Measurements from ENCODE around the gene LRRC1. TPM values are rescaled to one million over a fixed set of nuclear protein-coding genes. Genes with fewer than 3 reads are reported as not detected.

The LRRC1 gene
- total RNA-seq, 1 experiment from 2014 or later: 10.3 TPM

DNA sequence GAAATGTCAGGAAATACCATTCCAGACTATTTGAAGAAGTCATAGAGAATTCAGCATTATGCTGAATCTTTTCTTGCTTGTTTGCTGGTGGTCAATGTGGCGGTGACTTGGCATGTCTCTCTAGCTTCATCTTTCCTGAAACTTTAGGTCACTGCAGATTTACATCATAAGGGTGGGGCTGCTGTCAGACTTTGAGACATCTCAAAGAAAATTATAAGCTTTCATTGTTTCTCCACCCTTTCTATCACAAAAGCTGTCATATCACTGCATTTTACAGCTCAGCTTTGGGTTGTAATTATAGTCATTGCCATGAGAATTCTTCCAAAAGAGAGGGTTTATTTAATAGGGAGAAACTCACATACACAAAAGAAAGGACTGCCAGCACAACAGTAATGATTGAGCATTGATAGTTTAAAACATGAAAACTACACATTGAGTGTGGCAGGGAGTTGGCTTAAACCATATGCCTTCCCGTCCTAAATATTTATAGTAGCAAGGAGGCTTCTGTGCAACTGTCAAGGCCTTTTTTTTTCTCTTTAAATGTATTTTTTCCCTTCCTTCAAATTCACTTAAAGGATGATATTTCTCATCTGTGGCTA, 44.7 kb upstream of the LRRC1 start:
- no peak overlapping the region for H3K27ac Mint-ChIP-seq
- no peaks in the 10 kb centered on the region for H3K36me3 Mint-ChIP-seq (ENCODE audit: insufficient read depth in 1 of 3, low read depth in 3 of 3)
- Histone ChIP-seq H2BK12ac (ENCODE audit: insufficient read length, low read depth, low read length) (no peak overlapping the region), H3K9me3 (ENCODE audit: control insufficient read depth, low read depth, low read length) (no peaks in the 10 kb centered on the region), H3K18ac (ENCODE audit: insufficient read length, low read depth, low read length) (no peak overlapping the region), H3K23me2 (ENCODE audit: insufficient read length, low read depth, low read length, poor library complexity, severe bottlenecking) (no peaks in the 10 kb centered on the region), H2AK5ac (ENCODE audit: insufficient read length, low read length) (no peak overlapping the region), H4K8ac (replicated peaks; ENCODE audit: insufficient read length, low read depth, low read length) (no peak overlapping the region), H3K23ac (ENCODE audit: insufficient read length, low read depth, low read length) (no peak overlapping the region), H3K14ac (ENCODE audit: insufficient read depth, low read length) (no peak overlapping the region), H3K9ac (ENCODE audit: extremely low read depth, insufficient read length, low read length) (no peak overlapping the region), H3K79me1 (ENCODE audit: insufficient read depth, low read depth, low read length, poor library complexity, severe bottlenecking) (no peaks in the 10 kb centered on the region), H4K91ac (ENCODE audit: insufficient read length, low read depth, low read length) (no peak overlapping the region), H3K27ac (ENCODE audit: insufficient read length, low read depth, low read length) (no peak overlapping the region), H2BK20ac (ENCODE audit: low read depth, low read length, poor library complexity, severe bottlenecking) (no peak overlapping the region), H3K79me2 (ENCODE audit: insufficient read depth, low read length) (no peaks in the 10 kb centered on the region), H2BK120ac (ENCODE audit: low read depth, low read length, poor library complexity, severe bottlenecking) (no peak overlapping the region), H3K4me2 (ENCODE audit: insufficient read depth, insufficient read length, low read length) (no peak overlapping the region), H3K27me3 (ENCODE audit: insufficient read depth, low read length) (no peaks in the 10 kb centered on the region), H2AFZ (ENCODE audit: low read length) (no peak overlapping the region), H3K4me1 (ENCODE audit: insufficient read depth, low read length) (no peaks in the 10 kb centered on the region; the same call in 1 of the 2 replicates), H4K5ac (ENCODE audit: insufficient read length, low read depth, low read length) (no peak overlapping the region), H3T11ph (ENCODE audit: low read length) (no peak overlapping the region), H3K4ac (ENCODE audit: low read depth, low read length) (no peak overlapping the region), H3K56ac (ENCODE audit: insufficient read length, low read depth, low read length) (no peak overlapping the region), H4K20me1 (ENCODE audit: control insufficient read depth, insufficient read depth, insufficient read length) (no peaks in the 10 kb centered on the region), H2BK15ac (ENCODE audit: low read depth, low read length) (no peak overlapping the region), H2BK5ac (ENCODE audit: insufficient read length, low read length) (no peak overlapping the region)
- no peak for DNase-seq
- WGBS (ENCODE audit: extremely low coverage, insufficient read length, low lambda C conversion rate): no CpG with 5 or more reads among the region's 2 CpGs
- no peaks in the 10 kb centered on the region for H3K9me3 Mint-ChIP-seq
- H3K4me3 Mint-ChIP-seq: no peak overlapping the region
- peaks cover 11 to 12% of the 10 kb centered on the region in 2 experiments for H3K4me1 Mint-ChIP-seq
- TF ChIP-seq, protein P1, sequence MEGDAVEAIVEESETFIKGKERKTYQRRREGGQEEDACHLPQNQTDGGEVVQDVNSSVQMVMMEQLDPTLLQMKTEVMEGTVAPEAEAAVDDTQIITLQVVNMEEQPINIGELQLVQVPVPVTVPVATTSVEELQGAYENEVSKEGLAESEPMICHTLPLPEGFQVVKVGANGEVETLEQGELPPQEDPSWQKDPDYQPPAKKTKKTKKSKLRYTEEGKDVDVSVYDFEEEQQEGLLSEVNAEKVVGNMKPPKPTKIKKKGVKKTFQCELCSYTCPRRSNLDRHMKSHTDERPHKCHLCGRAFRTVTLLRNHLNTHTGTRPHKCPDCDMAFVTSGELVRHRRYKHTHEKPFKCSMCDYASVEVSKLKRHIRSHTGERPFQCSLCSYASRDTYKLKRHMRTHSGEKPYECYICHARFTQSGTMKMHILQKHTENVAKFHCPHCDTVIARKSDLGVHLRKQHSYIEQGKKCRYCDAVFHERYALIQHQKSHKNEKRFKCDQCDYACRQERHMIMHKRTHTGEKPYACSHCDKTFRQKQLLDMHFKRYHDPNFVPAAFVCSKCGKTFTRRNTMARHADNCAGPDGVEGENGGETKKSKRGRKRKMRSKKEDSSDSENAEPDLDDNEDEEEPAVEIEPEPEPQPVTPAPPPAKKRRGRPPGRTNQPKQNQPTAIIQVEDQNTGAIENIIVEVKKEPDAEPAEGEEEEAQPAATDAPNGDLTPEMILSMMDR (conservative IDR thresholded peaks at IDR 0.05): no peak
- no peaks in the 10 kb centered on the region for H3K27me3 Mint-ChIP-seq (ENCODE audit: low read depth)

Measured in H9 (cell line).